PC-9 (cell line): ENCODE results near the gene GPHN.

ENCODE experiments used
- CTCF ChIP-seq: fragments of 200-600 bp; sonication (generic); conservative IDR thresholded peaks from 2 replicates; pipeline ENCODE4 v1.6.1; 2017; ENCODE audit warnings: mixed run types, antibody characterized with exemption, mild to moderate bottlenecking, moderate library complexity
- EZH2 ChIP-seq: fragments of 200-600 bp; sonication (generic); IDR thresholded peaks from 2 replicates; pipeline ENCODE4 v1.8.0; 2017; ENCODE audit warnings: antibody characterized with exemption, low read depth

GRCh38 chr14:66490143-66491111, 17.5 kb upstream of the GPHN start:
- TF ChIP-seq CTCF (no peak), EZH2 (no peak)
